ENCODE data around the gene ART1. TPM values are rescaled to one million over a fixed set of nuclear protein-coding genes. Genes with fewer than 3 reads are reported as not detected.
A peak's percentile ranks its signal among the peaks of the same experiment; 100 is the strongest.

ART1 gene
- total RNA-seq, 4 donors from 2014 or later: not detected

GRCh38 chr11:3609416-3610265, 35.3 kb upstream of the ART1 start:
- ATAC-seq: peak; percentile 36
- Histone ChIP-seq H3K27me3 (no peaks in the 10 kb centered on the region), H3K4me3 (no peak overlapping the region), H3K9me3 (no peaks in the 10 kb centered on the region), H3K4me1 (no peaks in the 10 kb centered on the region), H3K36me3 (no peaks in the 10 kb centered on the region), H3K27ac (no peak overlapping the region)
- WGBS, 2 donors (ENCODE audit: low coverage in 1 of 2): 56 to 66% methylated on average over 5 to 6 of the region's 7 CpGs
- TF ChIP-seq CTCF (IDR thresholded peaks at IDR 0.05): peak; percentile 51 to 80 (median 70)
- no peak for TF ChIP-seq POLR2A (IDR thresholded peaks at IDR 0.05)

GRCh38 chr11:3610846-3611245, 34.1 kb upstream of the ART1 start:
- no peak for ATAC-seq
- H3K27me3 ChIP-seq: no peaks in the 10 kb centered on the region
- no peaks in the 10 kb centered on the region for H3K4me1 ChIP-seq
- H3K27ac ChIP-seq: no peak overlapping the region
- H3K36me3 ChIP-seq: no peaks in the 10 kb centered on the region
- TF ChIP-seq CTCF (IDR thresholded peaks at IDR 0.05): no peak
- TF ChIP-seq EP300 (IDR thresholded peaks at IDR 0.05): no peak
- TF ChIP-seq POLR2AphosphoS5 (IDR thresholded peaks at IDR 0.05): no peak
- TF ChIP-seq POLR2A (IDR thresholded peaks at IDR 0.05): no peak
- no peaks in the 10 kb centered on the region for H3K9me3 ChIP-seq
- H3K4me3 ChIP-seq: no peak overlapping the region
- WGBS, 2 donors (ENCODE audit: low coverage in 1 of 2): 72 to 81% methylated on average over 4 of the region's 4 CpGs

- WGBS, 2 donors (ENCODE audit: low coverage in 1 of 2): 71 to 95% methylated on average over 3 of the region's 3 CpGs
- Histone ChIP-seq H3K9me3 (no peaks in the 10 kb centered on the region), H3K4me3 (no peak overlapping the region), H3K36me3 (no peaks in the 10 kb centered on the region), H3K27ac (no peak overlapping the region), H3K27me3 (no peaks in the 10 kb centered on the region), H3K4me1 (no peaks in the 10 kb centered on the region)
- TF ChIP-seq EP300 (IDR thresholded peaks at IDR 0.05): no peak
- no peak for ATAC-seq
These were observed 32.8 kb upstream of the ART1 start for GRCh38 chr11:3611976-3612678.

GRCh38 chr11:3613998-3614741, 30.8 kb upstream of the ART1 start:
- H3K27me3 ChIP-seq: no peaks in the 10 kb centered on the region
- ATAC-seq: no peak
- H3K36me3 ChIP-seq: no peaks in the 10 kb centered on the region
- WGBS, 2 donors (ENCODE audit: low coverage in 1 of 2): 64 to 69% methylated on average over 7 to 9 of the region's 10 CpGs
- H3K4me1 ChIP-seq: no peaks in the 10 kb centered on the region
- no peak overlapping the region for H3K27ac ChIP-seq
- no peak overlapping the region for H3K4me3 ChIP-seq
- no peaks in the 10 kb centered on the region for H3K9me3 ChIP-seq
- no peak for TF ChIP-seq CTCF (IDR thresholded peaks at IDR 0.05)
- no peak for TF ChIP-seq EP300 (IDR thresholded peaks at IDR 0.05)
- no peak for TF ChIP-seq POLR2A (IDR thresholded peaks at IDR 0.05)
- TF ChIP-seq POLR2AphosphoS5 (IDR thresholded peaks at IDR 0.05): no peak

- H3K36me3 ChIP-seq: no peaks in the 10 kb centered on the region
- ATAC-seq: no peak
- no peaks in the 10 kb centered on the region for H3K27me3 ChIP-seq
- H3K4me1 ChIP-seq: no peaks in the 10 kb centered on the region
- no peak overlapping the region for H3K27ac ChIP-seq
- no peak overlapping the region for H3K4me3 ChIP-seq
- WGBS, 2 donors (ENCODE audit: low coverage in 1 of 2): 67% methylated on average over 5 of the region's 5 CpGs; no CpG with 5 or more reads in 1 of the 2 donors
- H3K9me3 ChIP-seq: no peaks in the 10 kb centered on the region
- TF ChIP-seq CTCF (IDR thresholded peaks at IDR 0.05) (no peak), EP300 (IDR thresholded peaks at IDR 0.05) (no peak)
These were observed 30.2 kb upstream of the ART1 start for GRCh38 chr11:3614742-3615171.
